OCI-LY3 (cell line): ENCODE results near the gene GSG1.

Source experiments
- H2AFZ ChIP-seq: fragments of 200-600, 300-600 bp; shearing (Covaris generic); 2 replicates; pipeline ENCODE4 v1.6.0; 2014; ENCODE audit warnings: antibody characterized with exemption, low read depth, low read length
- H3K27ac ChIP-seq: fragments of 200-600, 300-600 bp; sonication (generic); 2 replicates; pipeline ENCODE4 v1.5.1; 2014; ENCODE audit warnings: mild to moderate bottlenecking, low read length, moderate library complexity, mixed read lengths
- H3K27me3 ChIP-seq: fragments of 200-600, 300-600 bp; sonication (generic); 2 replicates; pipeline ENCODE4 v1.6.1; 2014; ENCODE audit warnings: low read depth, low read length, mixed read lengths
- H3K36me3 ChIP-seq: fragments of 200-600, 300-600 bp; sonication (generic); replicated peaks from 2 replicates; pipeline ENCODE3; 2014; ENCODE audit warnings: low read depth, low read length, mixed read lengths
- H3K4me1 ChIP-seq: fragments of 300-600, 200-600 bp; sonication (generic); 2 replicates; pipeline ENCODE4 v1.6.1; 2014; ENCODE audit warnings: low read length, mixed read lengths
- H3K4me2 ChIP-seq: fragments of 200-600, 300-600 bp; sonication (generic); 2 replicates; pipeline ENCODE4 v1.6.1; 2014; ENCODE audit warnings: low read length, mixed read lengths
- H3K4me3 ChIP-seq: fragments of 300-600, 200-600 bp; sonication (generic); 2 replicates; pipeline ENCODE4 v1.5.1; 2014; ENCODE audit warnings: antibody characterized with exemption, mild to moderate bottlenecking, low read length, moderate library complexity
- H3K79me2 ChIP-seq: fragments of 300-600, 200-600 bp; shearing (Covaris generic); 2 replicates; pipeline ENCODE4 v1.6.1; 2014; ENCODE audit warnings: mild to moderate bottlenecking, low read length, mixed read lengths
- H3K9ac ChIP-seq: fragments of 300-600, 200-600 bp; shearing (Covaris generic); 2 replicates; pipeline ENCODE4 v1.6.0; 2014; ENCODE audit warnings: mild to moderate bottlenecking, low read length, moderate library complexity
- H3K9me3 ChIP-seq: fragments of 200-600, 300-600 bp; shearing (Covaris generic); 2 replicates; pipeline ENCODE4 v1.6.1; 2014; ENCODE audit warnings: low read length, mixed read lengths; ENCODE audit not compliant: insufficient read depth
- H4K20me1 ChIP-seq: fragments of 200-600, 300-600 bp; sonication (generic); 2 replicates; pipeline ENCODE4 v1.6.1; 2016; ENCODE audit warnings: low read length, mixed read lengths; ENCODE audit not compliant: insufficient read depth
- CTCF ChIP-seq: fragments of 200-600, 300-600 bp; sonication (generic); IDR thresholded peaks from 2 replicates; pipeline ENCODE4 v1.5.1; 2014; ENCODE audit warnings: antibody characterized with exemption, low read length, low read depth
- EZH2phosphoT487 ChIP-seq: fragments of 200-600 bp; shearing (Covaris generic); IDR thresholded peaks from 2 replicates; pipeline ENCODE4 v1.6.1; 2018; ENCODE audit warnings: antibody characterized with exemption, mixed run types, low read depth

Gene GSG1

DNA sequence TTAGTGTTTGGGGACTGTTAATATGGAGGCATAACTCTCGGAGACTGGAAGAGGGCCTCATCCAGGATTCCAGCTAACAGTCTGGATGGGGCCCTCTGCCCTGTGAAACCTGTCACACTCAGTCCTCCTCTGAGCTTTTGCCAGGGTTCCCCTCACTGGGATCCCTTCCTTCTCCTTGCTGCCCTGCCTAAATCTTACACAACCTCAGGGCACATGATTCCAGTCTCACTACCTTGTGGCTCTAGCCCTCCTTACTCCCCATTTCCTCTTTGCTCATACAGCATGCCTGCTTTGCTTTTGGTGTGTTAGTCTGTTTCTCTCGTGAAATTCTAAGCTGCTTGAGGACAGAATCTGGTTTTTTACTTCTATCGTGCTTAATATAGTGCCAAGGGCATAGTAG lies 942 bp upstream of the GSG1 start:
- Histone ChIP-seq H4K20me1 (no peaks in the 10 kb centered on the region), H3K9me3 (no peaks in the 10 kb centered on the region), H3K4me1 (peaks cover 6% of the 10 kb centered on the region), H2AFZ (no peak overlapping the region), H3K9ac (no peak overlapping the region), H3K27ac (no peak overlapping the region), H3K4me2 (no peak overlapping the region), H3K36me3 (no peaks in the 10 kb centered on the region), H3K4me3 (no peak overlapping the region), H3K79me2 (no peaks in the 10 kb centered on the region), H3K27me3 (peaks cover 71% of the 10 kb centered on the region)
- TF ChIP-seq EZH2phosphoT487 (no peak), CTCF (no peak)

DNA sequence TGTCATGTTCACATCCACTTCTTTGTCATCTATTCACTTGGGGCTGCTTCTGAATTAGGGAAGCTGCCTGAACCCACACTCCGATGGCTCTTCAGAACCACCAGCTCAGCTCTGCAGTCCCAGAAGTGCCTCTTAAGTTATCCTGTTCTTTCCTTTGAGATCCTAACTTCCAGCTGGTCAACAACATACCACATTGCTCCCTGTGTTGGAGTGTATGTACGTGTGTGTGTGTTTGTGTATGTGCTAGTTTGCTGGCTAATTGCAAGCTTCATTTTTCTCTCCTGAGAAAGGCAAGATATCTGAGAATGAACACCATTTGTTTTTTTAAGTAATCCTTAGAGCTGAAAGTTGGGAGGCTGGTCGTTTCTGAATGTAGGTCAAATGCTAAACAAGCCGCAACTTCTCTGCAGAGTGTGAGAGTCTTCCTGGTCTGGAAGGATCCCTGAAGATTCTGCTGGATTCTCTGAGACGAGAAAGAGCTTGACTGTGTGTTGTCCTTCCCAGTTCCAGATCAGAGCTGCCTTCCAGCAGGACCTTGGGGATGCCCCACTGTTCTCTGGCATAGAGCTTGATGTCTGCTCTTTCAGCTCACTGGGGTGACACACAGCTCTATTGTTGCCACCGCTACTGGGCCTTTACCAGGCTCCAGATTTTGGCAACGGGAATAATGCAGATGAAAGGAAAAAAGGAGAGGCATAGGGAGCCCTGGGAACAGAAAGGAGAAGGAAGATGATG lies 839 bp downstream of the GSG1 start:
- Histone ChIP-seq H3K27ac (no peak overlapping the region), H3K4me3 (no peak overlapping the region), H3K9me3 (no peaks in the 10 kb centered on the region), H3K4me2 (no peak overlapping the region), H2AFZ (no peak overlapping the region), H4K20me1 (no peaks in the 10 kb centered on the region), H3K9ac (no peak overlapping the region), H3K4me1 (peaks cover 16% of the 10 kb centered on the region), H3K27me3 (peaks cover 67% of the 10 kb centered on the region), H3K79me2 (no peaks in the 10 kb centered on the region), H3K36me3 (no peaks in the 10 kb centered on the region)
- TF ChIP-seq EZH2phosphoT487 (no peak), CTCF (no peak)

- H3K4me1 ChIP-seq, result peaks cover 20% of the 10 kb centered on the region
- peak overlapping the region; percentile 80; the same call in 1 of the 2 replicates for H2AFZ ChIP-seq
- peak overlapping the region; percentile 94 for H3K4me2 ChIP-seq
- no peaks in the 10 kb centered on the region for H3K79me2 ChIP-seq
- H3K27me3 ChIP-seq, result peaks cover 61% of the 10 kb centered on the region
- H3K27ac ChIP-seq, result no peak overlapping the region
- 0 out of 2 replicates have a peak overlapping the region, but pooled peaks have one; percentile 40 for H3K9ac ChIP-seq
- TF ChIP-seq EZH2phosphoT487, result no peak
- no peak for TF ChIP-seq CTCF
- H3K4me3 ChIP-seq, result peak overlapping the region; percentile 85
- no peaks in the 10 kb centered on the region for H3K9me3 ChIP-seq
- H3K36me3 ChIP-seq, result no peaks in the 10 kb centered on the region
- H4K20me1 ChIP-seq, result no peaks in the 10 kb centered on the region
Observed at GRCh38 chr12:13101821-13102375, 1.6 kb downstream of the GSG1 start.

DNA sequence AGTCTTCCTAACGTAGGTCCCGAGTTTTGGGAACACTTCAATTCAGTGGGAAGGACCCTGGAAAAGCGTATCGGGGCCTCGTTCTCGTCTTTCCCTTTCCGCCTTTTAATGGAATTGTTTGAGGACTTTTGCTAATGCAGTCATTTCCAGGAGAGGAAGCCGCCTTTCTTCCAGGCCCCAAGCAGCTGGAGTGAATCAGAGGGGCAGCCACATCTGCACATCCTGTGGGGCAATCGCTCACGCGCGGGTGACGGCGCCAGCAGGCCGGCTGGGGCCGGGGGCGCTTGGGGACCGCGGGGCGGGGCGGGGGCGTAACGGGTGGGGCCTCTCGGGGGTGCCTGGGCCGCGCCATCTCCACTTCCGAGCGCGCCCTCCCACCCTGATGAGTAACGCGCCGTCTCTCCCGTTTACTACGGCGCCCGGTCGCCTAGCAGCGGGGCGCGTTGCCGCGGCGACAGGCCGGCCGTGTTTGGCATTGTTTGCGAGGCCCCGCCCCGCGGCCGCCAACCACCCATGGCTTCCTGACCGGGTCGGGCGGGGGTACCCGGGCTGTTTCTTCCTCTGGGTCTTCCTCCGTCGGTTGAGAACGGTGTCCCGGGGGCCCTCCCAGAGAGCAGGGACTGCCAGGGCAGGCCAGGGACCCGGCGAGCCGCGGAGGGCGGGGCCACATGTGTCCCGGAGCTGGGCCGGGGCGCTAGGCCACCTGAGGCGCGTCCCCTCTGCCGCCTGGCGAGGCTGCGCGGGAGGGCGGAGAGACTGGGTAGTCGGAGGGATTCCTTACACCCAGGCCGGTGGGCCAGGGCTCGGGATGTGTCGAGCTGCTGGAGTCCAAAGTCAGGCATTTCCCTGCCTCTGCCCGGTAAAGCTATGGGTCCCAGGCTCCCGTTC lies 2.3 kb downstream of the GSG1 start:
- Histone ChIP-seq H3K4me1 (peaks cover 21% of the 10 kb centered on the region), H3K9ac (peak overlapping the region; percentile 40; the same call in 1 of the 2 replicates), H3K36me3 (no peaks in the 10 kb centered on the region), H4K20me1 (no peaks in the 10 kb centered on the region), H3K27me3 (peaks cover 63% of the 10 kb centered on the region), H3K79me2 (no peaks in the 10 kb centered on the region), H3K4me3 (peak overlapping the region; percentile 85), H3K4me2 (peak overlapping the region; percentile 94), H3K27ac (no peak overlapping the region), H2AFZ (peak overlapping the region; percentile 80; the same call in 1 of the 2 replicates), H3K9me3 (no peaks in the 10 kb centered on the region)
- TF ChIP-seq EZH2phosphoT487 (no peak), CTCF (no peak)
